ENCODE data around the gene SPRN. TPM values are rescaled to one million over a fixed set of nuclear protein-coding genes. Genes with fewer than 3 reads are reported as not detected.

The SPRN gene
- total and polyA plus RNA-seq, 2 donors from 2014 or later = not detected

DNA sequence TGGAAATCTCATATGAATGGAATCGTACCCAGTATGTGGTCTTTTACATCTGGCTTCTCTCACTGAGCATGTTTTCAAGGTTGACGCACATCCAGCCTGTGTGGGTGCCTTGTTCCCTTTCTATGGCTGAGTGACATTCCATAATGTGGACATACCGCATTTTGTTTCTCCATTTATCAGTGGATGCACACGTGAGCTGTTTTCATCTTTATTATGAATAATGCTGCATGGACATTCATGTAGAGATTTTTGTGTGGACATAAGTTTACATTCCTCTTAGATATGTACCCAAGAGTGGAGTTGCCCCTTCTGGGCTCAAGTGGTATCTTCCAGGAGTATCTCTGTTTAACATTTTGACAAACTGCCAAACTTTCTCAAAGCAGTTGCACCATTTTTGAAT, 28.0 kb upstream of the SPRN start:
- H3K9me3 ChIP-seq (ENCODE audit: control insufficient read depth in 2 of 3, insufficient read depth in 1 of 3, low read length in 3 of 3) = peaks cover 0 to 15% (median 7%) of the 10 kb centered on the region in 3 donors
- H3K4me3 ChIP-seq (ENCODE audit: low read length in 3 of 3) = no peak overlapping the region
- H3K27ac ChIP-seq (ENCODE audit: low read depth in 2 of 2, low read length in 2 of 2) = no peak overlapping the region
- H3K36me3 ChIP-seq (ENCODE audit: control insufficient read depth in 2 of 3, insufficient read depth in 3 of 3, low read length in 3 of 3) = no peaks in the 10 kb centered on the region
- no peaks in the 10 kb centered on the region for H3K4me1 ChIP-seq (ENCODE audit: control insufficient read depth in 2 of 3, insufficient read depth in 2 of 3, low read depth in 1 of 3, low read length in 3 of 3)
- FAIRE-seq (no peak), DNase-seq (no peak)
- no peak overlapping the region for H3K9ac ChIP-seq (ENCODE audit: low read length in 3 of 3)
- no peaks in the 10 kb centered on the region for H3K27me3 ChIP-seq (ENCODE audit: control insufficient read depth, insufficient read depth, low read length)
- intact Hi-C loops (cut with DNase I) = no loop called here
- TF ChIP-seq, protein P1, sequence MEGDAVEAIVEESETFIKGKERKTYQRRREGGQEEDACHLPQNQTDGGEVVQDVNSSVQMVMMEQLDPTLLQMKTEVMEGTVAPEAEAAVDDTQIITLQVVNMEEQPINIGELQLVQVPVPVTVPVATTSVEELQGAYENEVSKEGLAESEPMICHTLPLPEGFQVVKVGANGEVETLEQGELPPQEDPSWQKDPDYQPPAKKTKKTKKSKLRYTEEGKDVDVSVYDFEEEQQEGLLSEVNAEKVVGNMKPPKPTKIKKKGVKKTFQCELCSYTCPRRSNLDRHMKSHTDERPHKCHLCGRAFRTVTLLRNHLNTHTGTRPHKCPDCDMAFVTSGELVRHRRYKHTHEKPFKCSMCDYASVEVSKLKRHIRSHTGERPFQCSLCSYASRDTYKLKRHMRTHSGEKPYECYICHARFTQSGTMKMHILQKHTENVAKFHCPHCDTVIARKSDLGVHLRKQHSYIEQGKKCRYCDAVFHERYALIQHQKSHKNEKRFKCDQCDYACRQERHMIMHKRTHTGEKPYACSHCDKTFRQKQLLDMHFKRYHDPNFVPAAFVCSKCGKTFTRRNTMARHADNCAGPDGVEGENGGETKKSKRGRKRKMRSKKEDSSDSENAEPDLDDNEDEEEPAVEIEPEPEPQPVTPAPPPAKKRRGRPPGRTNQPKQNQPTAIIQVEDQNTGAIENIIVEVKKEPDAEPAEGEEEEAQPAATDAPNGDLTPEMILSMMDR (IDR thresholded peaks at IDR 0.05; ENCODE audit: borderline replicate concordance, extremely low read depth, insufficient read depth) = no peak

DNA sequence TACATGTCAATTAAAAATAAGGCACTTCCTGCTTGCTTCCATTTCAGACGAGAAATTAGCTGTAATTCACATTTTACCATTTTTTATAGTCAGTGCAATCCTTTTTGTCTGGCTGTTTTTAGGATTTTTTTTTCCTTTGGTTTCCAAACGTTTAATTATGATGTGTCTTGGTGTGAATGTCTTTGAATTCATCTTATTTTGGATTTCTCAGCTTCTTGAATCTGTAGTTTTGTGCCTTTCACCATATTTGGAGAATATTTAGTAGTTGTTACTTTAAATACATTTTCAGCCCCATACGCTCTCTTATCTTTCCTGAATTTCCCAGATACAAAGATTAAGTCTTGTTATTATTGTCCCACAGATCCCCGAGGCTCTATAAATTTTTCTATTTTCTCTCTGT, 26.9 kb upstream of the SPRN start:
- H3K9ac ChIP-seq (ENCODE audit: low read length in 3 of 3) = no peak overlapping the region
- H3K9me3 ChIP-seq (ENCODE audit: control insufficient read depth in 2 of 3, insufficient read depth in 1 of 3, low read length in 3 of 3) = peaks cover 0 to 21% (median 9%) of the 10 kb centered on the region in 3 donors

DNA sequence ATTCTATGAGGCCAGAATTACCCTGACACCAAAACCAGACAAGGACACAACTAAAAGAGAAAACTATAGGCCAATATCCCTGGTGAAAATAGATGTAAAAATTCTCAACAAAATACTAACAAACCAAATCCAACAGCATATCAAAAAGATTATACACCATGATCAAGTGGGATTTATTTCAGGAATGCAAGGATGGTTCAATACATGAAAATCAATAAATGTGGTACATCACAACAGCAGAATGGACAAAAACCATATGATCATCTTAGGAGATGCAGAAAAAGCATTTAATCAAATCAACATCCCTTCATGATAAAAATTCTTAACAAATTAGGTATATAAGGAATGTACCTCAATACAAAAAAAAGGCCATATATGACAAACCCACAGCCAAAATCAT, 23.7 kb upstream of the SPRN start:
- no peaks in the 10 kb centered on the region for H3K36me3 ChIP-seq (ENCODE audit: control insufficient read depth in 2 of 3, insufficient read depth in 3 of 3, low read length in 3 of 3)
- DNase-seq (no peak), FAIRE-seq (no peak)
- no peaks in the 10 kb centered on the region for H3K4me1 ChIP-seq (ENCODE audit: control insufficient read depth in 2 of 3, insufficient read depth in 2 of 3, low read depth in 1 of 3, low read length in 3 of 3)
- TF ChIP-seq, protein P1 (IDR thresholded peaks at IDR 0.05; ENCODE audit: borderline replicate concordance, extremely low read depth, insufficient read depth) = no peak
- H3K9me3 ChIP-seq (ENCODE audit: control insufficient read depth in 2 of 3, insufficient read depth in 1 of 3, low read length in 3 of 3) = peaks cover 0 to 21% (median 9%) of the 10 kb centered on the region in 3 donors
- no peak overlapping the region for H3K9ac ChIP-seq (ENCODE audit: low read length in 3 of 3)
- no peaks in the 10 kb centered on the region for H3K27me3 ChIP-seq (ENCODE audit: control insufficient read depth, insufficient read depth, low read length)
- H3K4me3 ChIP-seq (ENCODE audit: low read length in 3 of 3) = no peak overlapping the region
- intact Hi-C loops (cut with DNase I) = no loop called here
- no peak overlapping the region for H3K27ac ChIP-seq (ENCODE audit: low read depth in 2 of 2, low read length in 2 of 2)

More for the DNA sequence above, 26.9 kb upstream of the SPRN start:
- H3K27me3 ChIP-seq (ENCODE audit: control insufficient read depth, insufficient read depth, low read length) = no peaks in the 10 kb centered on the region
- DNase-seq (no peak), FAIRE-seq (no peak)
- TF ChIP-seq, protein P1 (IDR thresholded peaks at IDR 0.05; ENCODE audit: borderline replicate concordance, extremely low read depth, insufficient read depth) = no peak
- no peak overlapping the region for H3K4me3 ChIP-seq (ENCODE audit: low read length in 3 of 3)
- intact Hi-C loops (cut with DNase I) = no loop called here
- H3K4me1 ChIP-seq (ENCODE audit: control insufficient read depth in 2 of 3, insufficient read depth in 2 of 3, low read depth in 1 of 3, low read length in 3 of 3) = no peaks in the 10 kb centered on the region
- H3K36me3 ChIP-seq (ENCODE audit: control insufficient read depth in 2 of 3, insufficient read depth in 3 of 3, low read length in 3 of 3) = no peaks in the 10 kb centered on the region
- no peak overlapping the region for H3K27ac ChIP-seq (ENCODE audit: low read depth in 2 of 2, low read length in 2 of 2)

DNA sequence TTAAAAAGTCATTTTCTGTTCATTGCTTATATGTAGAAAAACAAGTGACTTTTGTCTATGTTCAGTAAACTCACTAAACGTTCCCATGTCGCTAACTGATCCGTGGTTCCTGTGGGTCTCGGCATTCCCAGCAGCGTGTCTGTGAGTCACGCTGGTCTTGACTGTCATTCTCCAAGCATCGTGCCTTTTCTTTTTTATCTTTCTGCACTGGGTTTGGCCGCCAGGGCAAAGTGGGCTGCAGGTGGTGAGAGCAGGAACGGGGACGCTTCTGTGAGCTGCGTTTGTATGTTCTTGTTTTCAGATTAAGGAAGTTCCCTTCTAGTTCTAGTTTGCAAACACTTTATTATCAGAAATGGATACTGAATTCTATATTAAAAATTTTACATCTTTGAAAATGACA, 22.6 kb upstream of the SPRN start:
- peaks cover 0 to 21% (median 9%) of the 10 kb centered on the region in 3 donors for H3K9me3 ChIP-seq (ENCODE audit: control insufficient read depth in 2 of 3, insufficient read depth in 1 of 3, low read length in 3 of 3)
- no peaks in the 10 kb centered on the region for H3K36me3 ChIP-seq (ENCODE audit: control insufficient read depth in 2 of 3, insufficient read depth in 3 of 3, low read length in 3 of 3)
- no peak overlapping the region for H3K9ac ChIP-seq (ENCODE audit: low read length in 3 of 3)
- no peak for DNase-seq
- H3K4me1 ChIP-seq (ENCODE audit: control insufficient read depth in 2 of 3, insufficient read depth in 2 of 3, low read depth in 1 of 3, low read length in 3 of 3) = no peaks in the 10 kb centered on the region
- intact Hi-C loops (cut with DNase I) = no loop called here
- no peak for FAIRE-seq
- H3K4me3 ChIP-seq (ENCODE audit: low read length in 3 of 3) = no peak overlapping the region
- TF ChIP-seq, protein P1 (IDR thresholded peaks at IDR 0.05; ENCODE audit: borderline replicate concordance, extremely low read depth, insufficient read depth) = no peak
- H3K27ac ChIP-seq (ENCODE audit: low read depth in 2 of 2, low read length in 2 of 2) = no peak overlapping the region
- no peaks in the 10 kb centered on the region for H3K27me3 ChIP-seq (ENCODE audit: control insufficient read depth, insufficient read depth, low read length)
